T follicular helper cell (primary cell): ENCODE results near the gene GIMAP1.
A peak's percentile ranks its signal among the peaks of the same experiment; 100 is the strongest.

Source experiments
- DNase-seq: peaks from one replicate; pipeline ENCODE4 v3.0.0-alpha.2; 2020; ENCODE audit warnings: low read depth

The GIMAP1 gene

GRCh38 chr7:150748376-150748775 lies 32.0 kb downstream of the GIMAP1 start:
- DNase-seq = no peak

GRCh38 chr7:150751702-150752101 lies 35.3 kb downstream of the GIMAP1 start:
- DNase-seq = no peak

- no peak for DNase-seq
Measured at GRCh38 chr7:150753239-150753638, 36.8 kb downstream of the GIMAP1 start.

- DNase-seq = no peak
Measured at GRCh38 chr7:150753826-150754603, 37.6 kb downstream of the GIMAP1 start.

- DNase-seq = no peak
Measured at GRCh38 chr7:150754951-150755350, 38.5 kb downstream of the GIMAP1 start.

- peak; percentile 64 for DNase-seq
Measured at GRCh38 chr7:150755473-150756099, 39.2 kb downstream of the GIMAP1 start.

GRCh38 chr7:150756166-150756565 lies 39.8 kb downstream of the GIMAP1 start:
- DNase-seq = no peak

- no peak for DNase-seq
Measured at GRCh38 chr7:150756858-150757257, 40.4 kb downstream of the GIMAP1 start.

- no peak for DNase-seq
Measured at GRCh38 chr7:150759479-150759878, 43.1 kb downstream of the GIMAP1 start.

- DNase-seq = no peak
Measured at GRCh38 chr7:150766334-150766709, 49.9 kb downstream of the GIMAP1 start.

GRCh38 chr7:150769768-150770167 lies 53.4 kb downstream of the GIMAP1 start:
- no peak for DNase-seq
